Stimulated activated CD4-positive, alpha-beta T cell treated with anti-CD3 and anti-CD28 coated beads, Interleukin-12 subunit alpha, Interleukin-12 subunit beta, amount 100 ng/mL, for 4 hours (primary cell): ENCODE data around the gene GTF2H4.

ENCODE experiments used
- DNase-seq: peaks from one replicate; pipeline ENCODE4 v3.0.0-alpha.2; 2020

GTF2H4 gene

GRCh38 chr6:30960907-30961673 is 53.1 kb downstream of the GTF2H4 start:
- no peak for DNase-seq

GRCh38 chr6:30962716-30963115 is 54.7 kb downstream of the GTF2H4 start:
- DNase-seq, result no peak

GRCh38 chr6:30963641-30964040 is 55.6 kb downstream of the GTF2H4 start:
- no peak for DNase-seq
